Peyer's patch (tissue), 4 donors: ENCODE data around the gene C4BPA. TPM values are rescaled to one million over a fixed set of nuclear protein-coding genes. Genes with fewer than 3 reads are reported as not detected.

Experiments
- DNase-seq, 3 donors: peaks; one replicate each; pipeline ENCODE4 v3.0.0-alpha.2; 2017 to 2019
- H3K27ac ChIP-seq, 4 donors: fragments of 200-600 bp; sonication (generic); one replicate each; pipeline ENCODE4 v1.5.1; 2016 to 2019
- H3K27me3 ChIP-seq, 2 donors: fragments of 200-600 bp; sonication (generic); one replicate each; pipeline ENCODE4 v1.5.1; 2019
- H3K36me3 ChIP-seq, 3 donors: fragments of 200-600 bp; sonication (generic); one replicate each; pipeline ENCODE4 v1.5.1; 2016 to 2019
- H3K4me1 ChIP-seq, 4 donors: fragments of 200-600 bp; sonication (generic); one replicate each; pipeline ENCODE4 v1.5.1; 2016 to 2019
- H3K4me3 ChIP-seq, 4 donors: fragments of 200-600 bp; sonication (generic); 1 replicate in 3 of 4; 2 replicates in 1 of 4; pipeline ENCODE4 v1.5.1; 2016 to 2019; ENCODE audit warnings: mild to moderate bottlenecking in 1 of 4
- H3K9me3 ChIP-seq, 4 donors: fragments of 200-600 bp; sonication (generic); one replicate each; pipeline ENCODE4 v1.5.1; 2016 to 2019; ENCODE audit warnings: mild to moderate bottlenecking in 1 of 4
- CTCF ChIP-seq, 6 experiments: fragments of 450-650 bp in 4 of 6; fragments of 200-600 bp in 2 of 6; sonication (generic) in 1 of 6; IDR thresholded peaks; one replicate each; pipeline ENCODE4 v1.5.1; 2017 to 2019; ENCODE audit warnings: antibody characterized with exemption in 6 of 6, mild to moderate bottlenecking in 3 of 6, moderate library complexity in 1 of 6
- POLR2A ChIP-seq, 2 donors: fragments of 450-650 bp; IDR thresholded peaks; one replicate each; pipeline ENCODE4 v1.5.1; 2017; ENCODE audit warnings: antibody characterized with exemption in 2 of 2, mild to moderate bottlenecking in 2 of 2, moderate library complexity in 2 of 2
- total RNA-seq, 4 donors: library from RNA; depleted of rRNA; stranded (reverse); fragments of >200 nt; gene quantifications; one replicate each; pipeline ENCODE4 v1.1.0, GENCODE V29; 2016

Gene C4BPA
- total RNA-seq, 4 donors from 2014 or later = 0.67 to 2.6 (median 1.2) TPM; not detected in 1

- TF ChIP-seq POLR2A (IDR thresholded peaks at IDR 0.05) (no peak), CTCF (IDR thresholded peaks at IDR 0.05) (no peak)
- H3K27me3 ChIP-seq = no peaks in the 10 kb centered on the region
These were observed 27.0 kb upstream of the C4BPA start for GRCh38 chr1:207077012-207077411.

GRCh38 chr1:207077470-207078377, 26.3 kb upstream of the C4BPA start:
- Histone ChIP-seq H3K27ac (no peak overlapping the region), H3K36me3 (peaks cover 0 to 34% (median 0%) of the 10 kb centered on the region in 3 donors), H3K4me3 (no peak overlapping the region), H3K4me1 (no peaks in the 10 kb centered on the region), H3K9me3 (no peaks in the 10 kb centered on the region), H3K27me3 (no peaks in the 10 kb centered on the region)
- peak in 2 of 3 donors; percentile 54 to 82 for DNase-seq
- TF ChIP-seq POLR2A (IDR thresholded peaks at IDR 0.05) (no peak), CTCF (IDR thresholded peaks at IDR 0.05) (peak; percentile 60 to 97 (median 93))

More at GRCh38 chr1:207077012-207077411, 27.0 kb upstream of the C4BPA start:
- H3K27ac ChIP-seq = no peak overlapping the region
- no peak for DNase-seq
- H3K4me3 ChIP-seq = no peak overlapping the region
- peaks cover 0 to 40% (median 0%) of the 10 kb centered on the region in 3 donors for H3K36me3 ChIP-seq
- no peaks in the 10 kb centered on the region for H3K4me1 ChIP-seq
- no peaks in the 10 kb centered on the region for H3K9me3 ChIP-seq

GRCh38 chr1:207078578-207079132, 25.4 kb upstream of the C4BPA start:
- Histone ChIP-seq H3K9me3 (no peaks in the 10 kb centered on the region), H3K36me3 (peaks cover 0 to 26% (median 0%) of the 10 kb centered on the region in 3 donors), H3K4me3 (no peak overlapping the region), H3K27me3 (no peaks in the 10 kb centered on the region), H3K27ac (no peak overlapping the region), H3K4me1 (no peaks in the 10 kb centered on the region)
- no peak for DNase-seq
- no peak for TF ChIP-seq POLR2A (IDR thresholded peaks at IDR 0.05)

GRCh38 chr1:207079706-207080241, 24.3 kb upstream of the C4BPA start:
- Histone ChIP-seq H3K36me3 (peaks cover 0 to 16% (median 0%) of the 10 kb centered on the region in 3 donors), H3K4me1 (peaks cover 0 to 4% (median 2%) of the 10 kb centered on the region in 4 donors), H3K27me3 (no peaks in the 10 kb centered on the region), H3K27ac (no peak overlapping the region), H3K4me3 (no peak overlapping the region), H3K9me3 (no peaks in the 10 kb centered on the region)
- no peak for DNase-seq
- TF ChIP-seq CTCF (IDR thresholded peaks at IDR 0.05) = no peak
- no peak for TF ChIP-seq POLR2A (IDR thresholded peaks at IDR 0.05)

- H3K9me3 ChIP-seq = no peaks in the 10 kb centered on the region
- no peak overlapping the region for H3K4me3 ChIP-seq
- no peaks in the 10 kb centered on the region for H3K27me3 ChIP-seq
- H3K36me3 ChIP-seq = peaks cover 0 to 7% (median 0%) of the 10 kb centered on the region in 3 donors
- DNase-seq = no peak
- no peak overlapping the region for H3K27ac ChIP-seq
- no peak for TF ChIP-seq POLR2A (IDR thresholded peaks at IDR 0.05)
- no peak for TF ChIP-seq CTCF (IDR thresholded peaks at IDR 0.05)
- H3K4me1 ChIP-seq = peaks cover 0 to 6% (median 3%) of the 10 kb centered on the region in 4 donors
These were observed 22.9 kb upstream of the C4BPA start for GRCh38 chr1:207081088-207081487.

- H3K4me1 ChIP-seq = peaks cover 0 to 6% (median 3%) of the 10 kb centered on the region in 4 donors
- DNase-seq = no peak
- TF ChIP-seq CTCF (IDR thresholded peaks at IDR 0.05) (no peak), POLR2A (IDR thresholded peaks at IDR 0.05) (no peak)
- H3K36me3 ChIP-seq = peaks cover 0 to 7% (median 0%) of the 10 kb centered on the region in 3 donors
- no peaks in the 10 kb centered on the region for H3K27me3 ChIP-seq
- H3K4me3 ChIP-seq = no peak overlapping the region
- H3K27ac ChIP-seq = no peak overlapping the region
- no peaks in the 10 kb centered on the region for H3K9me3 ChIP-seq
These were observed 22.2 kb upstream of the C4BPA start for GRCh38 chr1:207081806-207082205.
